ENCODE results near the gene S1PR1. TPM values are rescaled to one million over a fixed set of nuclear protein-coding genes. Genes with fewer than 3 reads are reported as not detected.

Gene S1PR1
- total RNA-seq, 3 donors from 2014 or later, result 4.8 to 14.9 (median 12.3) TPM

DNA sequence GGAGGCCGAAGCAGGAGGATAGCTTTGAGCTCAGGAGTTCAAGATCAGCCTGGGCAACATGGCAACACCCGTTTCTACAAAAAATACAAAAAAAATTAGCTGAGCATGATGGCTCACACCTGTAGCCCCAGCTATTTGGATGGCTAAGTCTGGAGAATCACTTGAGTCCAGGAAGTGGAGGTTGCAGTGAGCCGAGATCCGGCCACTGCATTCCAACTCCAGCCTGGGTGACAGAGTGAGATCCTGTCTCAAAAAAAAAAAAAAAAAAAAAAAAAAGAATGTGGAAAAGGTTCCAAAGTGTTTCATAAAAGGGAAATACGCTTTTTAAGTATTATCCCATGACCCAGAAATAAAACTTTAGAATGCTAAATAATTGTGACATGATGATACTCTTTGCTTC lies 8.0 kb downstream of the S1PR1 start:
- intact Hi-C loops (cut with DNase I, micrococcal nuclease), result no loop called here
- Histone ChIP-seq H3K4me1 (ENCODE audit: low read depth) (no peaks in the 10 kb centered on the region), H3K9me3 (no peaks in the 10 kb centered on the region), H3K4me3 (no peak overlapping the region), H3K36me3 (ENCODE audit: low read depth) (no peaks in the 10 kb centered on the region)
- no peak for DNase-seq
- TF ChIP-seq, protein P1, sequence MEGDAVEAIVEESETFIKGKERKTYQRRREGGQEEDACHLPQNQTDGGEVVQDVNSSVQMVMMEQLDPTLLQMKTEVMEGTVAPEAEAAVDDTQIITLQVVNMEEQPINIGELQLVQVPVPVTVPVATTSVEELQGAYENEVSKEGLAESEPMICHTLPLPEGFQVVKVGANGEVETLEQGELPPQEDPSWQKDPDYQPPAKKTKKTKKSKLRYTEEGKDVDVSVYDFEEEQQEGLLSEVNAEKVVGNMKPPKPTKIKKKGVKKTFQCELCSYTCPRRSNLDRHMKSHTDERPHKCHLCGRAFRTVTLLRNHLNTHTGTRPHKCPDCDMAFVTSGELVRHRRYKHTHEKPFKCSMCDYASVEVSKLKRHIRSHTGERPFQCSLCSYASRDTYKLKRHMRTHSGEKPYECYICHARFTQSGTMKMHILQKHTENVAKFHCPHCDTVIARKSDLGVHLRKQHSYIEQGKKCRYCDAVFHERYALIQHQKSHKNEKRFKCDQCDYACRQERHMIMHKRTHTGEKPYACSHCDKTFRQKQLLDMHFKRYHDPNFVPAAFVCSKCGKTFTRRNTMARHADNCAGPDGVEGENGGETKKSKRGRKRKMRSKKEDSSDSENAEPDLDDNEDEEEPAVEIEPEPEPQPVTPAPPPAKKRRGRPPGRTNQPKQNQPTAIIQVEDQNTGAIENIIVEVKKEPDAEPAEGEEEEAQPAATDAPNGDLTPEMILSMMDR (IDR thresholded peaks at IDR 0.05), result no peak
- ATAC-seq, result no peak

DNA sequence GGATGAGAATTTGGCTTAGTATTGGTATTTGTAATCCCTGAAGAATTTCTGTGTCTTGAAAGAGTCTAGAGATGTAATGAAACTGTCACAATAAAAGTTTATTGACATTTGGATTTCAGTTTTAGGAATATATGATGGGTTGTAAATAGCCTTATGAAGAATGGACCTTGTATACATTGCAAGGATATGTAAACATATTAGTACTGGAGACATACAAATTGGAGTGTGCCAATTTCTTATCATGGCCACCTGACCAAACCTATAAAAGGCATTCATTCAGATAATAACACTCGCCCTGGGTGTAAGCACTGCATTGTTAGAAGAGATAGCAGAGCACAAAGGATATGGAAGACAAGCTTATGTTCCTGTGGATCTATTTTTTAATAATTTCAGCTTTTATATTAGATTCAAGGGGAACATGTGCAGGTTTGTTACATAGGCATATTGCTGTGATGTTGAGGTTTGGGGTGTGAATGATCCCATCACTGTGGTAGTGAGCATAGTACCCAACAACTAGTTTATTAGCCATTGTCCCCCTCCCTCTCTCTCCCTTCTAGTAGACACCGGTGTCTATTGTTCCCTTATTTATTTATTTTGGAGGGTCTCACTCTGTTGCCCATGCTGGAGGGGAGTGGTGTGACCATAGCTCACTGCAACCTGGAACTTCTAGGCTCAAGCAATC lies 8.6 kb downstream of the S1PR1 start:
- Histone ChIP-seq H3K4me3 (no peak overlapping the region), H3K4me1 (ENCODE audit: low read depth) (no peaks in the 10 kb centered on the region), H3K36me3 (ENCODE audit: low read depth) (no peaks in the 10 kb centered on the region), H3K9me3 (no peaks in the 10 kb centered on the region)
- intact Hi-C loops (cut with DNase I, micrococcal nuclease), result no loop called here
- ATAC-seq (peak; percentile 36), DNase-seq (no peak)
- TF ChIP-seq, protein P1 (IDR thresholded peaks at IDR 0.05), result no peak

DNA sequence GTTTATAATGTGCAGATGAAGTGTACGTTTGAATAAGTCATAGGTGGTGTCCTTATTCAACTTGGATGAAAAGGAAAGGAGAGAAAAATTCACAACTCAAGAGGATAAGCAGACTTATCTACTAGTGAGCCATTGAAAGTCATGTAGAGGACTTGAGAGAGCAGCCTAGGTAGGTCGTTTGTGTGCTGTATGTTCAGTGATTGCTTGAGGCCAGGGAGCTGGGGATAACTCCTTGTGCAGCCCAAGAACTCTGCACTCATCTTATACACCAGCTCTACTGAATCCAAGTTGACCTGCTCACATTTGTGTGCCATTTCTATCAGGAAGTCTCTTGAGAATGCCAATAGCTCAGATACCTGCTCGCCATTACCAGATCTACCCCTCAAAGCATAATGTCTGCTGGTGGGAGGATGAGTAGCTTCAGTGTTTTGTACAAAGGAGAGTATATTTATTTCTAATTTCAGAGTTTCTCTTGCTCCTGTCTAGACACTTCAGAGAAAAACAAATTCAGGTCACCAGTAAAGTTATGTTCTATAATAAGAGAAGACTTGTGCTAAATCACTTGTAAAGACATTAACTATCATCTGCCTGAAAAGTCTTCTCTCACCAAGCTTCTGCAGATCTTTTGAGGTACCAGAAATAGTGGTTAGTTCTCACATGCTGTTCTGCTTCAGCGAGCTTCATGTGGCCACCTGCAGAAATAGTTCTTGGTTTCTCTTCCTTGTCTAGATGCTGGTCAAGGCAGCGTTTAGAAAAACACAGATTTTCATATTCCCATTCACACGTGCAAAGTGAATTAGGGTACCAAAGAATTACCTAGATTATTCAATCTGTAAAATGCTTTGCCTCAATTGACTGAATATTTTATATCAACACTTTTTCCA lies 10.8 kb downstream of the S1PR1 start:
- no peaks in the 10 kb centered on the region for H3K4me1 ChIP-seq (ENCODE audit: low read depth)
- no peak for DNase-seq
- H3K4me3 ChIP-seq, result no peak overlapping the region
- TF ChIP-seq, protein P1 (IDR thresholded peaks at IDR 0.05), result no peak
- H3K36me3 ChIP-seq (ENCODE audit: low read depth), result no peaks in the 10 kb centered on the region
- H3K9me3 ChIP-seq, result no peaks in the 10 kb centered on the region
- intact Hi-C loops (cut with DNase I, micrococcal nuclease), result no loop called here
- ATAC-seq, result peak; percentile 63

DNA sequence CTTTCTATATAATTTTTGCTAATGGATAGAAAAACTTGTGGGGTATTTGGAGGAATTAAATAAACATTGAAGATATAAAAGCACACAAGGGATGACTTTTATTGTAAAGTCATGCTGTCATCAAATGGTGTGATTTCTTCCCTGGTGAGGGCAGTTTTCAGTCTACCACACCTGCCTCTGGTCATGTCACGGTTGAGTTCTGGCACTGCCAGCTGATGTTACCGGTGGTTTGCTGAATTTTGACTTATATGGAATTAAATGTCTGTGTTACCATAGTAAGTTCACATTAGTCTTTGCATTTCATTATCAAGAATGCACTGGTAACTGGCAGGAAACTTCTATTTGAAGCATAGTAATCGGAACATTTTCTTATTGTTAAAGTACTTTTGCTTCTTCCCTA lies 13.4 kb downstream of the S1PR1 start:
- Histone ChIP-seq H3K4me1 (ENCODE audit: low read depth) (no peaks in the 10 kb centered on the region), H3K9me3 (no peaks in the 10 kb centered on the region), H3K36me3 (ENCODE audit: low read depth) (no peaks in the 10 kb centered on the region), H3K4me3 (no peak overlapping the region)
- TF ChIP-seq, protein P1 (IDR thresholded peaks at IDR 0.05), result no peak
- intact Hi-C loops (cut with DNase I, micrococcal nuclease), result no loop called here
- ATAC-seq (no peak), DNase-seq (no peak)

DNA sequence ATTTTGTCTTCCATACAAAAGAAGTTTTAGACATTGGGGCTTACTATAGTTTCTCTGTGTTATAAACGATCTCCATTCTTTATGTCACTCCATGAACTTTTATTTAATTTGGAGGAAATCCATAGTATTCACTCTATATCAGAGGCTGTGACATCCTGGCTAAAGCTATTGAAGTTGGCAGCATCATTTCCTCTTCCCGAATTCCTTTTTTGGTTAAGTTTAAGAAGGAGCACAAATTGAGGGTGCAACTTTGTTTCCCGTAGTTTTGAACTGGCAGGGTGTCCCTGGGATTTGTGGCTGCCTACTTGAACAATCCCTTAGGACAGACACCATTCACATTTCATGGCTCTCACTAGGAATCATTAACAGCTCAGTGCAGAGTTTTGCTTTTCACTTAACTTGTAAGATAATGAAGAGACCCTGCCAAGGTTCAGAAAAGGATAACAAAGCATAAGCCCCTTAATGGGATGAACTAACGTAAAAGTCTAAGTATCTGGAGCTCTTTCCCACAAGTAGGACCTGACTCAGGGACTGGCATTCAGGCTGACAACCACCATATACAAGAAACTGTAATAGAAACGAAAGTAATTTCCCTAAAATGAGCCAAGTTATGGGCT lies 13.9 kb downstream of the S1PR1 start:
- no peak overlapping the region for H3K4me3 ChIP-seq
- DNase-seq (no peak), ATAC-seq (no peak)
- no peaks in the 10 kb centered on the region for H3K4me1 ChIP-seq (ENCODE audit: low read depth)
- no peaks in the 10 kb centered on the region for H3K9me3 ChIP-seq
- TF ChIP-seq, protein P1 (IDR thresholded peaks at IDR 0.05), result no peak
- no peaks in the 10 kb centered on the region for H3K36me3 ChIP-seq (ENCODE audit: low read depth)
- intact Hi-C loops (cut with DNase I, micrococcal nuclease), result no loop called here

Data from mucosa of descending colon (tissue), 3 donors.